A549 treated with CORT108297 at 1 μM for 4 hours (cell line): Measurements from ENCODE around the gene ITIH6. TPM values are rescaled to one million over a fixed set of nuclear protein-coding genes. Genes with fewer than 3 reads are reported as not detected.

ENCODE experiments used
- total RNA-seq: library from RNA; stranded (reverse); fragments of 200-300 nt; extraction: Qiagen RNA extraction; gene quantifications from 5 replicates; pipeline ENCODE4 v1.2.3, GENCODE V29; 2022

Gene ITIH6
- 0.01 to 0.02 TPM in 2 of 5 replicates, not detected in the others for total RNA-seq

GRCh38 chrX:54798137-54798536 is at the start of gene ITIH6:
ITIH6 (minus strand) TSS chrX:54798255; CDS start chrX:54798210, 45 bp downstream.

GRCh38 chrX:54807524-54808108 is 9.6 kb upstream of the ITIH6 start, which contains the start of gene MAGED2:
MAGED2 (plus strand) TSS chrX:54807745; CDS start chrX:54809332, 1,587 bp downstream.

Other genes with a start within 250 kb of the ITIH6 start
- 75.0 to 92.4 TPM (median 80.8 TPM) in 5 replicates for gene MAGED2, start 9.5 kb upstream of the ITIH6 start, total RNA-seq
- gene TRO, start 122.6 kb upstream of the ITIH6 start, total RNA-seq, result 0.52 to 0.77 TPM (median 0.69 TPM) in 5 replicates
- 0.06 to 0.14 TPM (median 0.10 TPM) in 5 replicates for gene PFKFB1, start 195.9 kb upstream of the ITIH6 start, total RNA-seq
- gene APEX2, start 202.1 kb upstream of the ITIH6 start, total RNA-seq, result 28.2 to 36.7 TPM (median 31.9 TPM) in 5 replicates
- not detected in 5 replicates for gene ALAS2, start 232.7 kb upstream of the ITIH6 start, total RNA-seq